ENCODE measurements around the gene SLC4A4.

SLC4A4 gene

GRCh38 chr4:71526637-71527406 lies 188.0 kb downstream of the SLC4A4 start:
- DNase-seq (ENCODE audit: low read depth) = no peak
- no peak overlapping the region for H3K4me3 ChIP-seq (replicated peaks; ENCODE audit: low read depth, low read length)
- peak; percentile 10 for TF ChIP-seq CTCF (IDR thresholded peaks at IDR 0.05; ENCODE audit: low read length, missing control alignments)

GRCh38 chr4:71532407-71532806 lies 193.6 kb downstream of the SLC4A4 start:
- TF ChIP-seq CTCF (IDR thresholded peaks at IDR 0.05; ENCODE audit: low read length, missing control alignments) = no peak
- no peak overlapping the region for H3K4me3 ChIP-seq (replicated peaks; ENCODE audit: low read depth, low read length)
- DNase-seq (ENCODE audit: low read depth) = no peak

- TF ChIP-seq CTCF (IDR thresholded peaks at IDR 0.05; ENCODE audit: low read length, missing control alignments) = no peak
- no peak for DNase-seq (ENCODE audit: low read depth)
- H3K4me3 ChIP-seq (replicated peaks; ENCODE audit: low read depth, low read length) = no peak overlapping the region
Measured at GRCh38 chr4:71533121-71533520, 194.3 kb downstream of the SLC4A4 start.

- DNase-seq (ENCODE audit: low read depth) = no peak
- no peak for TF ChIP-seq CTCF (IDR thresholded peaks at IDR 0.05; ENCODE audit: low read length, missing control alignments)
- no peak overlapping the region for H3K4me3 ChIP-seq (replicated peaks; ENCODE audit: low read depth, low read length)
Measured at GRCh38 chr4:71537551-71538065, 198.8 kb downstream of the SLC4A4 start.

GRCh38 chr4:71538528-71538927 lies 199.7 kb downstream of the SLC4A4 start:
- DNase-seq (ENCODE audit: low read depth) = no peak
- no peak overlapping the region for H3K4me3 ChIP-seq (replicated peaks; ENCODE audit: low read depth, low read length)
- TF ChIP-seq CTCF (IDR thresholded peaks at IDR 0.05; ENCODE audit: low read length, missing control alignments) = no peak

- DNase-seq (ENCODE audit: low read depth) = peak; percentile 13
- no peak overlapping the region for H3K4me3 ChIP-seq (replicated peaks; ENCODE audit: low read depth, low read length)
Measured at GRCh38 chr4:71540749-71541269, 202.0 kb downstream of the SLC4A4 start.

More at GRCh38 chr4:71540749-71541269, 202.0 kb downstream of the SLC4A4 start:
- TF ChIP-seq CTCF (IDR thresholded peaks at IDR 0.05; ENCODE audit: low read length, missing control alignments) = peak; percentile 3
